Psoas muscle (tissue), 8 donors: Measurements from ENCODE around the gene PTPRM. TPM values are rescaled to one million over a fixed set of nuclear protein-coding genes. Genes with fewer than 3 reads are reported as not detected.

Experiments used
- ATAC-seq, 4 donors: fragments of 200-7000 bp; cut with Tn5 transposase; one replicate each; pipeline ENCODE4 v1.9.1; 2020; ENCODE audit warnings: moderate library complexity in 3 of 4, mild to moderate bottlenecking in 2 of 4
- DNase-seq, 2 donors: peaks; one replicate each; pipeline ENCODE4 v3.0.0-alpha.2; 2020
- H3K27ac ChIP-seq: fragments of 200-600 bp; one replicate; pipeline ENCODE4 v1.8.0; 2022
- H3K27me3 ChIP-seq, 3 donors: fragments of 200-600 bp in 1 of 3; one replicate each; pipeline versions ENCODE4 v1.6.1 to v1.8.0; 2013 to 2022; ENCODE audit warnings: low read length in 2 of 3, mild to moderate bottlenecking in 2 of 3, moderate library complexity in 1 of 3; ENCODE audit not compliant: insufficient read depth in 3 of 3
- H3K36me3 ChIP-seq, 2 donors: fragments of 200-600 bp in 1 of 2; one replicate each; pipeline versions ENCODE4 v1.6.1 to v1.8.0; 2013 to 2022; ENCODE audit warnings: low read depth in 1 of 2, mild to moderate bottlenecking in 1 of 2, moderate library complexity in 1 of 2; ENCODE audit not compliant: insufficient read depth in 1 of 2
- H3K4me1 ChIP-seq: fragments of 200-600 bp; one replicate; pipeline ENCODE4 v1.8.0; 2022
- H3K4me3 ChIP-seq: fragments of 200-600 bp; one replicate; pipeline ENCODE4 v1.8.0; 2022; ENCODE audit warnings: mild to moderate bottlenecking
- H3K9me3 ChIP-seq: fragments of 200-600 bp; one replicate; pipeline ENCODE4 v1.8.0; 2022
- WGBS, 3 donors: extraction: QIAGEN DNeasy Blood & Tissue Kit; methylation state at CpG; one replicate each; pipeline versions ENCODE4 v1.1.6 to v1.1.7; 2013; 5-methylcytosine and 5-hydroxymethylcytosine counted together
- intact Hi-C, 2 donors: fragments of 100-400 bp; cut with DNase I; formaldehyde crosslinking; loops; one replicate each; pipeline versions ENCODE4 v1.11.0 to v1.14.2; 2022
- polyA plus RNA-seq, 3 donors: library from polyadenylated mRNA; stranded (reverse); fragments of 200-250 nt; gene quantifications; one replicate each; pipeline ENCODE4 v1.2.3, GENCODE V29; 2013
- total RNA-seq, 4 donors: library from RNA; stranded (reverse); fragmentation: NEBNext Ultra II Directional in 2 of 4; extraction: Animal tissue kit (Norgen Biotek cat#: 25700) in 2 of 4; gene quantifications; one replicate each; pipeline versions ENCODE4 v1.2.1 to v1.2.4, GENCODE V29; 2021 to 2023
- TF ChIP-seq, protein P1 (sequence below): fragments of 200-600 bp; IDR thresholded peaks from one replicate; pipeline ENCODE4 v1.8.0; 2022; ENCODE audit warnings: antibody characterized with exemption
- donor health status: healthy with polysubstance abuse.
- donor health status: DM: no; HTN: no; CAD: no; lungs with moderate emphysema.
- donor health status: Bipolar disorder and iron deficiency.
- donor health status: healthy.
- donor health status: DM: yes; HTN: yes; CAD: no.
- donor health status: DM: no; HTN: no; CAD: no.
- donor health status: DM: no; HTN: no; CAD: no.
- donor health status: DM: yes; HTN: yes; CAD: no.

The PTPRM gene
- total and polyA plus RNA-seq, 7 donors, result 27.4 to 78.9 (median 39.0) TPM

DNA sequence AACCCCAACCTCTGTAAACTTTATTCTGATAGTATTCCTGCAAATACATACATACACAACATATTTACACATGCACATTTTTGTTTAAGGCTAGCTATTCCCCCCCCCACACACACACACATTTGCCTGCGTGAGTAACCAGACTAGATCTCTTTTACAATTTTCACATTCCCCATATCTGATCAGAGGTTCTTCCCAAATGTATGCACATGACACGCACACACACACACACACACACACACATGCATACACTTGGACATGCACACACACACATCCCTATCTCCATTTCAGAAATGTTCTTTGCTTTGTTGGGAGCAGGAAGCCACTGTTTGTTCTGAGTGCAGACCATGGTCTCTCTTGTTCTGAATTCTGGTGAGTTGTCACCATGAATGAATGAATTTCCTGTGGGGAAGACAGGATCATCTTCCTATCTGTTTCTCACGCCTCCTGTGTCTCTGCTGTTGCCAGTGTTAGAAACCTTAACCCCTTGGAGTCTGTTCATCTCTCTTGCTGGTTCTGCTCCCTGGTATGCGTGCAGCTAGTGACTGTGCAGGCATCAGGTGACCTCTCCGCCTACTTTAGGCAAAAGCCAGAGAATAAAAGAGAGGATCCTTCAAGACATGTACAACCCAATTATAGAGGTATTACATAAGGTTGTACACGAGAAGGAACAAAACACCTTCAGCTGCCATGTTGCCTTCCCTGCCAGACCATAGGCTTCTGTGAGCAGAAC is 791.1 kb downstream of the PTPRM start:
- no peaks in the 10 kb centered on the region for H3K4me1 ChIP-seq
- no peaks in the 10 kb centered on the region for H3K27me3 ChIP-seq
- no peaks in the 10 kb centered on the region for H3K9me3 ChIP-seq
- ATAC-seq (peak in 2 of 4 donors; percentile 25 to 38), DNase-seq (no peak)
- no peak overlapping the region for H3K27ac ChIP-seq
- TF ChIP-seq, protein P1, sequence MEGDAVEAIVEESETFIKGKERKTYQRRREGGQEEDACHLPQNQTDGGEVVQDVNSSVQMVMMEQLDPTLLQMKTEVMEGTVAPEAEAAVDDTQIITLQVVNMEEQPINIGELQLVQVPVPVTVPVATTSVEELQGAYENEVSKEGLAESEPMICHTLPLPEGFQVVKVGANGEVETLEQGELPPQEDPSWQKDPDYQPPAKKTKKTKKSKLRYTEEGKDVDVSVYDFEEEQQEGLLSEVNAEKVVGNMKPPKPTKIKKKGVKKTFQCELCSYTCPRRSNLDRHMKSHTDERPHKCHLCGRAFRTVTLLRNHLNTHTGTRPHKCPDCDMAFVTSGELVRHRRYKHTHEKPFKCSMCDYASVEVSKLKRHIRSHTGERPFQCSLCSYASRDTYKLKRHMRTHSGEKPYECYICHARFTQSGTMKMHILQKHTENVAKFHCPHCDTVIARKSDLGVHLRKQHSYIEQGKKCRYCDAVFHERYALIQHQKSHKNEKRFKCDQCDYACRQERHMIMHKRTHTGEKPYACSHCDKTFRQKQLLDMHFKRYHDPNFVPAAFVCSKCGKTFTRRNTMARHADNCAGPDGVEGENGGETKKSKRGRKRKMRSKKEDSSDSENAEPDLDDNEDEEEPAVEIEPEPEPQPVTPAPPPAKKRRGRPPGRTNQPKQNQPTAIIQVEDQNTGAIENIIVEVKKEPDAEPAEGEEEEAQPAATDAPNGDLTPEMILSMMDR, result no peak
- 56 to 69% (median 61%) methylated on average over 6 of the region's 6 CpGs for WGBS, 3 donors
- intact Hi-C loops, result no loop called here
- H3K36me3 ChIP-seq, result no peaks in the 10 kb centered on the region
- H3K4me3 ChIP-seq, result no peak overlapping the region

- no peak for ATAC-seq
- intact Hi-C loops, result no loop called here
- no peak overlapping the region for H3K4me3 ChIP-seq
- WGBS, 3 donors, result 84 to 94% (median 90%) methylated on average over 6 of the region's 6 CpGs
- TF ChIP-seq, protein P1, result no peak
- H3K36me3 ChIP-seq, result no peaks in the 10 kb centered on the region
- no peak for DNase-seq
- no peaks in the 10 kb centered on the region for H3K9me3 ChIP-seq
- H3K27ac ChIP-seq, result no peak overlapping the region
- no peaks in the 10 kb centered on the region for H3K27me3 ChIP-seq
- no peaks in the 10 kb centered on the region for H3K4me1 ChIP-seq
These were observed 792.0 kb downstream of the PTPRM start for GRCh38 chr18:8359076-8359475.

DNA sequence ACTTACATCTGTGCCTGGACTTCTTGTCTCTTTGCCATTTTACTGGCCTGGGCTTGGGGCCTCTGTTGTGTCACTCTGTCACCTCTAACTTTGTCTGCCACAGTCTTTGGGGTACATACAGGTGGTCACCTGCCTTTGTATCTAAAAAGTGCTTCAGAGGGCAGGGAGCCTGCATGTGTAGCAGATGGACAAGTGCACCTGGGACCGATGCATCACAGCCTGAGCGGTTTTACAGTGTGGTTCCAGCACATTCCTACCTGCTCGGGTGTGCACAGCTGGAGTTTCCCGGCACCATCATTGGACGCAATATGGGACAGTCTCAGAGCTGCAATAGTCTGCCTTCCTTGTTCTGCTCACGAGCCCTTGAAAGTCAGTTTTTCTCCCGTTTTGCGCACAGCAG is 792.4 kb downstream of the PTPRM start:
- intact Hi-C loops, result no loop called here
- ATAC-seq (no peak), DNase-seq (no peak)
- no peaks in the 10 kb centered on the region for H3K27me3 ChIP-seq
- H3K27ac ChIP-seq, result no peak overlapping the region
- H3K4me3 ChIP-seq, result no peak overlapping the region
- WGBS, 3 donors, result 93 to 96% (median 94%) methylated on average over 8 of the region's 8 CpGs
- TF ChIP-seq, protein P1, result no peak
- no peaks in the 10 kb centered on the region for H3K4me1 ChIP-seq
- no peaks in the 10 kb centered on the region for H3K9me3 ChIP-seq
- H3K36me3 ChIP-seq, result no peaks in the 10 kb centered on the region

- Histone ChIP-seq H3K4me3 (no peak overlapping the region), H3K36me3 (no peaks in the 10 kb centered on the region), H3K27ac (no peak overlapping the region), H3K27me3 (no peaks in the 10 kb centered on the region), H3K9me3 (no peaks in the 10 kb centered on the region), H3K4me1 (peaks cover 5% of the 10 kb centered on the region)
- intact Hi-C loops, result no loop called here
- TF ChIP-seq, protein P1, result no peak
- DNase-seq, result no peak
- ATAC-seq, result no peak
- 94 to 97% (median 95%) methylated on average over 5 of the region's 5 CpGs for WGBS, 3 donors
These were observed 794.9 kb downstream of the PTPRM start for GRCh38 chr18:8361941-8362471.

- WGBS, 3 donors, result 84 to 88% (median 85%) methylated on average over 5 of the region's 5 CpGs
- intact Hi-C loops, result no loop called here
- TF ChIP-seq, protein P1, result no peak
- Histone ChIP-seq H3K36me3 (no peaks in the 10 kb centered on the region), H3K4me1 (peaks cover 9% of the 10 kb centered on the region), H3K9me3 (no peaks in the 10 kb centered on the region), H3K27ac (no peak overlapping the region), H3K4me3 (no peak overlapping the region), H3K27me3 (no peaks in the 10 kb centered on the region)
- no peak for DNase-seq
- ATAC-seq, result no peak
These were observed 795.7 kb downstream of the PTPRM start for GRCh38 chr18:8362863-8363262.
